NCI-H1048 (cell line): ENCODE results near the gene CRNN.

Experiments used
- DNase-seq: peaks from one replicate; lab custom pipeline; 2025; lab: John Stamatoyannopoulos, UW

The CRNN gene

GRCh38 chr1:152413909-152414308, at the start of gene CRNN:
Gene CRNN (minus strand): TSS chr1:152414263. CDS start chr1:152412233, 2,030 bp downstream.
- DNase-seq: no peak

DNA sequence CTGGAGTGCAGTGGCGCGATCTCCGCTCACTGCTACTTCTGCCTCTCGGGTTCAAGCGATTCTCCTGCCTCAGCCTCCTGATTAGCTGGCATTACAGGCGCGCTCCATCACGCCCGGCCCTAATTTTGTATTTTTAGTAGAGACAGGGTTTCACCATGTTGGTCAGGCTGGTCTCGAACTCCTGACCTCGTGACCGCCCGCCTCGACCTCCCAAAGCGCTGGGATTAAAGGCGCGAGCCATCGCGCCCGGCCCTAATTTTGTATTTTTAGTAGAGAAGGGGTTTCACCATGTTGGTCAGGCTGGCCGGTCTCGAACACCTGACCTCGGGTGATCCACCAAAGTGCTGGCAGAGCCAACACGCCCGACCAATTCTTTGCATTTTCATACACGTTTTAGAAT, 48.6 kb upstream of the CRNN start:
- no peak for DNase-seq

- no peak for DNase-seq
Observed at GRCh38 chr1:152461544-152461943, 47.5 kb upstream of the CRNN start.

DNA sequence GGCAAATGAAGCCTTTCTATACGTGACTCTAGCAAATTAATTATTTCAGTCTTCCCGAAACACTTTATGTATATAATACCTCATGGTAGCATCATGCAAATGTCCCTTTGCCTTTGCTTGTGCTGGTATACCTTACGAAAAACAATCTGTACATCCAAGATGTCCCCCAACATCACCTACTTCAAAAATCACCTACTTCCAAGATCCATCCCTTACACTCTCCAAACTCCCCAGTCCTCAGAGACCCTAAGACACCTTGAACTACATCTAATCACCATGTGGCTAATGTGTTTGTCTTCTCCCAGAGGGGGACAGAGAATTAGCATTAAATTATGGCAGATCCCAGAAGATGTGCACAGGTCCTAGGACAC, 46.5 kb upstream of the CRNN start:
- DNase-seq: no peak

- no peak for DNase-seq
Observed at GRCh38 chr1:152459596-152460528, 45.8 kb upstream of the CRNN start.

DNA sequence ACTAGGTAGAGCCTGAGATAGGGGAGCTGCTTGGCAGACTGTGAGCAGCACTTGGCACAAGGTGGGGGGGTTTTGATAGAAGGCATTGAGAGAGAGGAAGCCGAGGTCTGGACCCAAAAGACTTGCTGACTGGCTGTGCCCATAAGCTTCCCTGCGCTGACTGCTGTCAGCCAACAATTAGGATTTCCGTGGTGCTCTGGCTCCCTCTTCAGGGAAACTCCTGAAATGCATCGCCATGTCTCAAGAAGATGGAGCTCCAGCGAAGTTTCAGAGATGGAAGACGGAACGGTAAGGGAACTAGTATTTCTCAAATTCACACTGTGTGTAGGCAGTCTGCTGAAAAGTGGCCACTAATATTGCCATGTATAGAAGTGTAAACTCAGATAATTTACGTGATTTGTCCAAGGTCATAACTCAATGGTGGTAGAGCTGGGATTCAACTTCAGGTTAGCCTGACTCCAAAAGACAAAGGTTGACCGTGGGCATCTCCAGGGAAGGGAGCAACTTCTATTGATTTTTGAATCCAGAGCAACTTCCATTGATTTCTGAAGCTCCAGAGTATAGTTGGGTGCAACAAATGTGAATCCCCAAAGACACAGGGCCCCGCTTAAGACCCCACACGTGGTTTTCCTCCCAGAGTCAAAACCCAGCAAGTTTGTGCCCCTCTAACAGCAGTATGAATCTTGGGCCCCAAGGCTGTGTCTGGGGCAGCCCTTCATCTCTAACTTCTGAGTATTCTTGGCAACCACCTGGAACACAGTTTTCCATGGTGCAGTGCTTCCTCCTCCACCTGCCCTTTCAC, 44.5 kb upstream of the CRNN start:
- DNase-seq: peak; percentile 29

- DNase-seq: no peak
Observed at GRCh38 chr1:152457561-152457960, 43.5 kb upstream of the CRNN start.

GRCh38 chr1:152457071-152457470, 43.0 kb upstream of the CRNN start:
- DNase-seq: no peak

DNA sequence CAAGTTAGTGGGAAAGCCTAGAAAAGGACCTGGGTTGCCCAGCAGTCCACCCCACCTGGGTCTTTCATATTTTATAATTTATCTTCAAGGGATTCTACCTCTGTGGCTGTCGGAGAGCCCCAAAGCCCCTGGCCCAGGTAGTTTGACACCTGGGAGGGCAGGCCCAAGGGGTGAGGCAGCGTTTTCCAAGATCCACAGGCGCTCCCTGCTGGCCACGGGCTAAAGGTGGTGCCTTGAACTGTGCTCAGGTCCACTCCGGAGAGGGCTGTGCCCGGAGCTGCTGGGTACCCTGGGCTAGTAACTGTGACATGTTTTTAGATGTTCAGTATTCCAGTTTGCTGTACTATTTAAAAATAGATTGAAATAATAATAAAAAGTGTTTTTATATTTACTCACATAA, 37.2 kb upstream of the CRNN start:
- DNase-seq: no peak

DNA sequence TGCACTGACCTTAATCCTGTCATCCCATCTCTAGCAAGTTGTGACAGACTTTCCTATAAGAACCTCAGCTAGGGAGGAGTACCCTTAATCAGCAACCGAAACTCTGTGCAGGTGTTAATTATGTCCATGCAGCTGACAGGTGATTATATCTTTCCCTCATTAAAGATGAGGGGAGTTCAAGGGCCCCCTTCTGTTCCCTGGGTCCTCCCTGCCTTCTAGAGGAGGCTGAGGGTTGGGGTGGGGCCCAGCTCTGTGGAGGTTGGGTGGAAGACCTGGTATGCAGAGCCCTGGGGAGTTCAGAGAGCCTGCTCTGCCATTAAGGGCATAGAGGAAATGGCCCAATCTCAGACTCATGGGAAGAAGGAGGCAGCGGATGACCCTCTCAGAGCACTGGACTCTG, 35.6 kb upstream of the CRNN start:
- DNase-seq: no peak

- no peak for DNase-seq
Observed at GRCh38 chr1:152448496-152448895, 34.4 kb upstream of the CRNN start.

DNA sequence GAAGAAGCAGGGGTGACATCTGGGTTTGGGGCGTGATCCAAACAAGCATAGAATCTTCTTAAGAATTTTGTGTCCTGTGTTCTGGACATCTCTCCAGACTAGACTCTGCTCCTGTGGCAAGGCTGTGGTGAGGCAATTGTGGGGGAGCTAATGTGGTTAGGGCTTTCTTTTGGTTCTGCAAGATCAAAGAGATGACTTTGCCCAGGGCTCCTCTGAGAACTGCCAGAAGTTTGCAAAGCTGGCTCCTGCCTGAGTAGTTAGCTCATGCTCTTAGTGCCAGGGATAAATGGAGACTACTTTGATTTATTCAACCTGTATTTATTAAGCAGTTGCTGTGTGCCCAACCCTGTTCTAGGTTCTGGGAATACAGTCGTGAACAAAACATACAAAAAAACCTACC, 34.0 kb upstream of the CRNN start:
- DNase-seq: no peak

- DNase-seq: no peak
Observed at GRCh38 chr1:152447484-152447883, 33.4 kb upstream of the CRNN start.

DNA sequence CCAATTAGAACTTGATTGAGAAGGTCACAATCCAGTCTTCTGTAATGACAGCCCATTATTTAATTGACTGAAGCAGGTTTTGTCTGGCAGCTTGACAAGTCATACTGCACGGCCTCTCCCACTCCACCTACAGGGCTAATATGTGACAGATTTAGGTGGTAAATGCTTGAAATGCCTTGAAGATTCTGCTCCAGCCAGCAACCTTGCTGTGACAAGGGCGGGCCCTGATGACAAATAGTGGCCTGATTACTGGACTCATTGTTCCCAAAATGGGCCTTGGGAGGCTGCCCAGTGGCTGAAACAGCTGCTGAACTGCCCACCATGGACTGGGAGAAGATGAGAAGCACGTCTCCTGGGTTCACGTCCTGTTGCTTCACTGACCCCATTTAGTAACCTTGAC, 30.0 kb upstream of the CRNN start:
- no peak for DNase-seq

- no peak for DNase-seq
Observed at GRCh38 chr1:152442765-152443164, 28.7 kb upstream of the CRNN start.

GRCh38 chr1:152442301-152442700, 28.2 kb upstream of the CRNN start:
- DNase-seq: no peak

GRCh38 chr1:152441756-152442155, 27.7 kb upstream of the CRNN start:
- no peak for DNase-seq

GRCh38 chr1:152440635-152441471, 26.8 kb upstream of the CRNN start:
- no peak for DNase-seq

GRCh38 chr1:152436593-152437496, 22.8 kb upstream of the CRNN start:
- DNase-seq: no peak

GRCh38 chr1:152427458-152427857, 13.4 kb upstream of the CRNN start:
- DNase-seq: no peak

DNA sequence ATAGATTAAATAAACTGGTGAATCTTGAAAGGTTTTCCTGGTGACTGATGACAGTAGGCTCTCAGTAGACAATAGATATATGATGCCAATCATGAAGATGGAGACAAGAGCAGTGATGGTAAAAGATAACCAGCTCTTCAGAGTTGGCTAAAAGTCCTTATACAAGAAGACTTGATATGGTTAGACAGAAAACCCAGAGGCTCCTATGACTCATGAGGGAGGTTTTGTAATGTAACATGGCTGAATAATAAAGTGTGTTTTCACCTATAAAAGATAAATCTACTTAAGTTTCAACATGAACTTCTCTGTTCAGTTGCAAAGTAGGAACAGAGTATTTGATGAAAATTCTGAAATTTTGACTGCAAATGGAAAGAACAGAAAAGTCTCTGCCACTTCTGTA, 12.7 kb upstream of the CRNN start:
- no peak for DNase-seq
